Thyroid gland (tissue), 4 donors: ENCODE results near the gene CSTF1.

Experiments
- POLR2A ChIP-seq, 2 donors: fragments of 450-650 bp; IDR thresholded peaks; one replicate each; pipeline ENCODE4 v1.6.1; 2017; ENCODE audit warnings: antibody characterized with exemption in 2 of 2, mild to moderate bottlenecking in 2 of 2, moderate library complexity in 1 of 2
- TF ChIP-seq, protein P1 (sequence below), 6 experiments: fragments of 200-600 bp in 3 of 6; fragments of 450-650 bp in 3 of 6; sonication (generic) in 3 of 6; IDR thresholded peaks; one replicate each; pipeline ENCODE4 v1.5.1; 2016 to 2019; ENCODE audit warnings: antibody characterized with exemption in 6 of 6, mild to moderate bottlenecking in 2 of 6, inconsistent platforms in 1 of 6, moderate library complexity in 1 of 6

DNA sequence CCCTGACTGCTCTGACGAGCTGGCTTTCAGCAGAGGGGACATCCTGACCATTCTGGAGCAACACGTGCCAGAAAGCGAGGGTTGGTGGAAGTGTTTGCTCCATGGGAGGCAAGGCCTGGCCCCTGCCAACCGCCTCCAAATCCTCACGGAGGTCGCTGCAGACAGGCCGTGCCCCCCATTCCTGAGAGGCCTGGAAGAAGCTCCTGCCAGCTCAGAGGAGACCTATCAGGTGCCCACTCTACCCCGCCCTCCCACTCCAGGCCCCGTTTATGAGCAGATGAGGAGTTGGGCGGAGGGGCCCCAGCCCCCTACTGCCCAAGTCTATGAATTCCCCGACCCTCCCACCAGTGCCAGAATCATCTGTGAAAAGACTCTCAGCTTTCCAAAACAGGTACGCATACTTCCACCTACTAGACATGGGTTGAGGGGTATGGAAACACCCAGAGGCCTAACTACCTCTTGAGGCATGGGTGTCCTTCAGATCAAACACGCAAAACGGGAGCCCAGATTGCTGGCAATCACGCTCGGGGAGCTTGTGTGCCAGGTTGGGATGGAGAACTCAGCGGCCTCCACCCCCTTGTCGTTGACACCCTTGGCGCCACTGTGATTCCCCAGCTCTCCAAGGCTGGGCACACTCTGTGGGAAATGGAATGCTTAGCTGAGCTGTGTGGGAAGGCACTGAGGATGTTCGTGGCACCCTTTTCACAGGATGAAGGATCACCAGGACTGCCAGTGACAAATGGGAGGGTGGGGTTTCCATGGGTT is 44.9 kb downstream of the CSTF1 start:
- TF ChIP-seq, protein P1, sequence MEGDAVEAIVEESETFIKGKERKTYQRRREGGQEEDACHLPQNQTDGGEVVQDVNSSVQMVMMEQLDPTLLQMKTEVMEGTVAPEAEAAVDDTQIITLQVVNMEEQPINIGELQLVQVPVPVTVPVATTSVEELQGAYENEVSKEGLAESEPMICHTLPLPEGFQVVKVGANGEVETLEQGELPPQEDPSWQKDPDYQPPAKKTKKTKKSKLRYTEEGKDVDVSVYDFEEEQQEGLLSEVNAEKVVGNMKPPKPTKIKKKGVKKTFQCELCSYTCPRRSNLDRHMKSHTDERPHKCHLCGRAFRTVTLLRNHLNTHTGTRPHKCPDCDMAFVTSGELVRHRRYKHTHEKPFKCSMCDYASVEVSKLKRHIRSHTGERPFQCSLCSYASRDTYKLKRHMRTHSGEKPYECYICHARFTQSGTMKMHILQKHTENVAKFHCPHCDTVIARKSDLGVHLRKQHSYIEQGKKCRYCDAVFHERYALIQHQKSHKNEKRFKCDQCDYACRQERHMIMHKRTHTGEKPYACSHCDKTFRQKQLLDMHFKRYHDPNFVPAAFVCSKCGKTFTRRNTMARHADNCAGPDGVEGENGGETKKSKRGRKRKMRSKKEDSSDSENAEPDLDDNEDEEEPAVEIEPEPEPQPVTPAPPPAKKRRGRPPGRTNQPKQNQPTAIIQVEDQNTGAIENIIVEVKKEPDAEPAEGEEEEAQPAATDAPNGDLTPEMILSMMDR (IDR thresholded peaks at IDR 0.05), result no peak
- no peak for TF ChIP-seq POLR2A (IDR thresholded peaks at IDR 0.05)
